Panc1 (cell line): ENCODE results near the gene ABCB1. TPM values are rescaled to one million over a fixed set of nuclear protein-coding genes. Genes with fewer than 3 reads are reported as not detected.

ENCODE experiments used
- ATAC-seq: fragments of 200-7000 bp; cut with Tn5 transposase; 2 replicates; pipeline ENCODE4 v1.9.1; 2020; ENCODE audit warnings: mild to moderate bottlenecking, moderate library complexity
- BruUV-seq: library from RNA; stranded (reverse); fragments of 400-500 nt; replicated peaks from 2 replicates; lab custom pipeline; 2021; lab: Mats Ljungman, UMichigan
- CTCF ChIA-PET: fragments of 300-600 bp; sonication (Branson Sonifier 250); formaldehyde crosslinking; loops from one replicate; lab custom pipeline; 2022; ENCODE audit warnings: antibody characterized with exemption; lab: Charles Lee
- POLR2A ChIA-PET: fragments of 300-600 bp; sonication (Branson Sonifier 250); formaldehyde crosslinking; loops from one replicate; lab custom pipeline; 2022; ENCODE audit warnings: antibody characterized with exemption; lab: Charles Lee
- DNase-seq: peaks from one replicate; pipeline ENCODE4 v3.0.0-alpha.2; 2010; ENCODE audit warnings: low read depth, low spot score
- H3K27ac ChIP-seq: 2 replicates; pipeline ENCODE4 v1.5.1; 2011; ENCODE audit warnings: mild to moderate bottlenecking, low read length, inconsistent platforms
- H3K27me3 ChIP-seq: fragments of 200-500 bp; sonication (Bioruptor generic); 2 replicates; pipeline ENCODE4 v1.6.0; 2014; ENCODE audit warnings: low read length, inconsistent platforms; ENCODE audit not compliant: control insufficient read depth, insufficient read depth
- H3K36me3 ChIP-seq: fragments of 200-500 bp; sonication (Bioruptor generic); 2 replicates; pipeline ENCODE4 v1.5.1; 2014; ENCODE audit warnings: inconsistent platforms, mild to moderate bottlenecking, low read length, moderate library complexity; ENCODE audit not compliant: control insufficient read depth, insufficient read depth
- H3K4me1 ChIP-seq: 2 replicates; pipeline ENCODE4 v1.5.1; 2011; ENCODE audit warnings: inconsistent platforms, mild to moderate bottlenecking, low read length, moderate library complexity; ENCODE audit not compliant: control insufficient read depth, insufficient read depth
- H3K4me3 ChIP-seq, 2 experiments: 2 replicates each; pipeline ENCODE4 v1.5.1; 2011 to 2012; ENCODE audit warnings: low read depth in 2 of 2, low read length in 2 of 2, mild to moderate bottlenecking in 2 of 2, inconsistent platforms in 1 of 2, moderate library complexity in 1 of 2
- H3K9me3 ChIP-seq: fragments of 200-500 bp; sonication (Bioruptor generic); 2 replicates; pipeline ENCODE4 v1.5.1; 2014; ENCODE audit warnings: low read depth, mild to moderate bottlenecking, inconsistent platforms, low read length, moderate library complexity; ENCODE audit not compliant: control insufficient read depth, insufficient read depth
- CTCF ChIP-seq: fragments of 450-650 bp; IDR thresholded peaks from 2 replicates; pipeline ENCODE4 v1.5.1; 2017; ENCODE audit warnings: mild to moderate bottlenecking
- POLR2AphosphoS5 ChIP-seq: IDR thresholded peaks from 2 replicates; pipeline ENCODE4 v1.6.1; 2012; ENCODE audit warnings: mild to moderate bottlenecking, low read depth, low read length, moderate library complexity
- REST ChIP-seq, 2 experiments: IDR thresholded peaks; 2 replicates each; pipeline ENCODE4 v1.6.1; 2011 to 2012; ENCODE audit warnings: low read depth in 2 of 2, control low read depth in 1 of 2, low read length in 1 of 2, mild to moderate bottlenecking in 1 of 2, moderate library complexity in 1 of 2; ENCODE audit not compliant: insufficient read depth in 1 of 2
- SIN3A ChIP-seq: IDR thresholded peaks from 2 replicates; pipeline ENCODE4 v1.6.1; 2012; ENCODE audit warnings: low read depth, mild to moderate bottlenecking, low read length, moderate library complexity, borderline replicate concordance; ENCODE audit not compliant: insufficient read depth
- TCF7L2 ChIP-seq: IDR thresholded peaks from 2 replicates; pipeline ENCODE4 v1.6.1; 2011; ENCODE audit warnings: mild to moderate bottlenecking, low read depth, low read length, inconsistent platforms
- in situ Hi-C: cut with HindIII; loops from 2 replicates; pipeline ENCODE4 v1.10.0; 2016; ENCODE audit warnings: low sequenced_read_pairs, low pct_unique_long_range_greater_than_20kb
- intact Hi-C: fragments of 100-400 bp; cut with micrococcal nuclease; formaldehyde crosslinking; loops from one replicate; pipeline ENCODE4 v1.10.0; 2022; ENCODE audit not compliant: unreplicated experiment
- total RNA-seq: library from RNA; stranded (reverse); gene quantifications from one replicate; pipeline ENCODE4 v1.2.1, GENCODE V29; 2021; ENCODE audit not compliant: unreplicated experiment

ABCB1 gene
- total RNA-seq, 1 experiment from 2014 or later = 0.67 TPM

GRCh38 chr7:87590578-87590977, 10.1 kb downstream of the ABCB1 start:
- H3K9me3 ChIP-seq = no peaks in the 10 kb centered on the region
- peaks cover 2% of the 10 kb centered on the region; the same call in 1 of the 2 replicates for H3K27me3 ChIP-seq
- ATAC-seq (no peak), DNase-seq (no peak)
- TF ChIP-seq POLR2AphosphoS5 (no peak), SIN3A (no peak), REST (IDR thresholded peaks at IDR 0.05; ENCODE audit: insufficient read depth in 1 of 2, low read depth in 2 of 2, low read length in 1 of 2) (no peak), TCF7L2 (no peak)
- H3K4me3 ChIP-seq = no peak overlapping the region
- no peak overlapping the region for H3K27ac ChIP-seq
- intact Hi-C loops = no loop called here
- CTCF ChIA-PET = no interaction called here
- POLR2A ChIA-PET = no interaction called here
- no peaks in the 10 kb centered on the region for H3K4me1 ChIP-seq
- H3K36me3 ChIP-seq = no peaks in the 10 kb centered on the region
- in situ Hi-C loops = no loop called here
- no TSS peak for BruUV-seq

- DNase-seq (no peak), ATAC-seq (no peak)
- Histone ChIP-seq H3K36me3 (no peaks in the 10 kb centered on the region), H3K4me3 (no peak overlapping the region), H3K9me3 (no peaks in the 10 kb centered on the region), H3K4me1 (no peaks in the 10 kb centered on the region), H3K27ac (no peak overlapping the region), H3K27me3 (no peaks in the 10 kb centered on the region; the same call in 1 of the 2 replicates)
- in situ Hi-C loops = no loop called here
- no TSS peak for BruUV-seq
- intact Hi-C loops = no loop called here
- POLR2A ChIA-PET = no interaction called here
- TF ChIP-seq CTCF = no peak
- CTCF ChIA-PET = no interaction called here
These were observed 11.1 kb downstream of the ABCB1 start for GRCh38 chr7:87589631-87590030.

GRCh38 chr7:87581723-87582122, 19.0 kb downstream of the ABCB1 start:
- intact Hi-C loops = no loop called here
- POLR2A ChIA-PET = no interaction called here
- CTCF ChIA-PET = no interaction called here

More at GRCh38 chr7:87581723-87582122, 19.0 kb downstream of the ABCB1 start:
- no peak for ATAC-seq
- no TSS peak for BruUV-seq
- TF ChIP-seq CTCF = no peak
- no peak for TF ChIP-seq TCF7L2
- no peak for TF ChIP-seq SIN3A
- TF ChIP-seq REST (IDR thresholded peaks at IDR 0.05; ENCODE audit: insufficient read depth in 1 of 2, low read depth in 2 of 2, low read length in 1 of 2) = no peak
- TF ChIP-seq POLR2AphosphoS5 = no peak
- Histone ChIP-seq H3K27ac (no peak overlapping the region), H3K4me3 (no peak overlapping the region), H3K9me3 (no peaks in the 10 kb centered on the region), H3K4me1 (no peaks in the 10 kb centered on the region), H3K27me3 (no peaks in the 10 kb centered on the region), H3K36me3 (no peaks in the 10 kb centered on the region)
- in situ Hi-C loops = no loop called here
- DNase-seq = no peak
